Activated naive CD4-positive, alpha-beta T cell treated with anti-CD3 and anti-CD28 coated beads, Interleukin-2, amount 10 ng/mL, durations not matched to agents 7 days and 5 days (primary cell): ENCODE data around the gene PROSER1.
A peak's percentile ranks its signal among the peaks of the same experiment; 100 is the strongest.
"Not testable (repeated sequence)": the region's sequence is repeated elsewhere in the genome, so short reads cannot be mapped to it uniquely, and the experiment has no call there.

ENCODE experiments used
- CTCF ChIA-PET: fragments of 350-600 bp; sonication (Branson Sonifier 250); formaldehyde crosslinking; loops from one replicate; lab custom pipeline; 2021; ENCODE audit warnings: antibody characterized with exemption; lab: Charles Lee
- DNase-seq: peaks from one replicate; pipeline ENCODE4 v3.0.0-alpha.2; 2020
- H3K27ac Mint-ChIP-seq: one replicate; pipeline ENCODE4 v1.8.0; 2021; ENCODE audit warnings: mild to moderate bottlenecking, moderate library complexity, mixed read lengths
- H3K27me3 Mint-ChIP-seq: one replicate; pipeline ENCODE4 v1.8.0; 2021; ENCODE audit warnings: mild to moderate bottlenecking, mixed read lengths
- H3K36me3 Mint-ChIP-seq: one replicate; pipeline ENCODE4 v1.8.0; 2021; ENCODE audit warnings: mixed read lengths
- H3K4me1 Mint-ChIP-seq: one replicate; pipeline ENCODE4 v1.8.0; 2021; ENCODE audit warnings: mixed read lengths
- H3K4me3 Mint-ChIP-seq: one replicate; pipeline ENCODE4 v1.8.0; 2021; ENCODE audit warnings: mild to moderate bottlenecking, moderate library complexity, mixed read lengths
- H3K9me3 Mint-ChIP-seq: one replicate; pipeline ENCODE4 v1.8.0; 2021; ENCODE audit warnings: mixed read lengths

The PROSER1 gene

GRCh38 chr13:39037880-39038568 is at the start of gene PROSER1, which contains the start of gene NHLRC3:
TSS of gene PROSER1 (minus strand) at chr13:39038089. CDS start at chr13:39037242, 847 bp downstream.
TSS of gene NHLRC3 (plus strand) at chr13:39038456. CDS start at chr13:39038640, 184 bp downstream.
- H3K36me3 Mint-ChIP-seq: peaks cover 12% of the 10 kb centered on the region
- peak; percentile 88 for DNase-seq

GRCh38 chr13:39086251-39086945 is 48.5 kb upstream of the PROSER1 start:
- H3K4me3 Mint-ChIP-seq, CTCF ChIA-PET, H3K27ac Mint-ChIP-seq, DNase-seq, H3K27me3 Mint-ChIP-seq, H3K9me3 Mint-ChIP-seq, H3K4me1 Mint-ChIP-seq, H3K36me3 Mint-ChIP-seq: not testable (repeated sequence)

More at GRCh38 chr13:39037880-39038568, at the start of gene PROSER1, which contains the start of gene NHLRC3:
- Mint-ChIP-seq H3K27ac (peak within 1 kb of the TSS; percentile 97), H3K4me1 (peaks cover 60% of the 10 kb centered on the region), H3K27me3 (no peaks in the 10 kb centered on the region), H3K9me3 (no peaks in the 10 kb centered on the region), H3K4me3 (peak within 1 kb of the TSS; percentile 96)
- CTCF ChIA-PET: interaction anchor here (1.2 to 2.2 kb wide), 2 partner anchors 9 to 12 kb away, joined by 3 to 6 read pairs; no protein-coding TSS in a partner anchor

DNA sequence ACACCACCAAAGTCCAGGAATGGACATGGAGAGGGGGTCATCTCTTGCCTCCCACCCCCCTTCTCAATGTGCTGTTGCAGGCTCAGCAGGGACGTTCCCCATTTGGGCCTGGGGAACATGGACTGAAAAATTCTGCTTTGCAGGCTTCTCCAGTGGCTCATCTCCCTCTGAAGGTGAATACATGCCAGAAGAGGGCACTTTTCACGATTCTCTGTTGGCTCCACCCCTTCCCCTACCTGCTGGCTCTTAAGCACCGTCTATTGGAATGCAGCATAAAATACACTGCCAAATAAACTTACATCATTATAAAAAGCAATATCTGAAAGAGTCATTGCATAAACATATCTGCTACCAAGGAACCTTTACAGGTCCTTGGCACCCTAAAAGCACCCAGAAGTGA is 36.1 kb upstream of the PROSER1 start:
- Mint-ChIP-seq H3K27me3 (peaks cover 11% of the 10 kb centered on the region), H3K27ac (no peak overlapping the region), H3K36me3 (no peaks in the 10 kb centered on the region), H3K4me1 (no peaks in the 10 kb centered on the region), H3K4me3 (no peak overlapping the region), H3K9me3 (no peaks in the 10 kb centered on the region)
- DNase-seq: no peak
- CTCF ChIA-PET: no interaction called here

DNA sequence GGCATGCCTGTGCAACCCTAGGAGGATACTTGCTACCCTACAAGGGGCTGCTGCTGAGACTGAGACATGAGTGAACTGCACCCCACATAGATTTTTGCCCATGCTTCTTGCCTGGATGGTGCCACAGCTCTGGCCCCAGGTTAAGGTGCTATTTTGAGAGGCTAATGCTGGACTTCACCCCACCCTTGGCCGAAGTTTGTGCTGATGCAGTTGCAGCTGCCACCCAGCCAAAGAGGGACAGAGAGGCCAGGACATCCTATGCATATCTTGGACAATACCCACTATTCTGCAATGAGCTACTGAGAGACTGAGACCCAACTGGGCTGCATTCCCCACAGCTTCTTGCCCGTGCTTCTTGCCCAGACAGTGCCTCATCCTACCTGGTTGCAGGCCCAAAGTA is 35.0 kb upstream of the PROSER1 start:
- DNase-seq: no peak
- no peaks in the 10 kb centered on the region for H3K4me1 Mint-ChIP-seq
- CTCF ChIA-PET: no interaction called here
- no peak overlapping the region for H3K4me3 Mint-ChIP-seq
- peaks cover 11% of the 10 kb centered on the region for H3K27me3 Mint-ChIP-seq
- no peaks in the 10 kb centered on the region for H3K36me3 Mint-ChIP-seq
- no peak overlapping the region for H3K27ac Mint-ChIP-seq
- no peaks in the 10 kb centered on the region for H3K9me3 Mint-ChIP-seq

- H3K27me3 Mint-ChIP-seq: no peaks in the 10 kb centered on the region
- no peak overlapping the region for H3K27ac Mint-ChIP-seq
- DNase-seq: no peak
- H3K36me3 Mint-ChIP-seq: peaks cover 5% of the 10 kb centered on the region
- CTCF ChIA-PET: no interaction called here
- peaks cover 1% of the 10 kb centered on the region for H3K9me3 Mint-ChIP-seq
- H3K4me3 Mint-ChIP-seq: no peak overlapping the region
- H3K4me1 Mint-ChIP-seq: peaks cover 3% of the 10 kb centered on the region
These were observed 24.1 kb upstream of the PROSER1 start for GRCh38 chr13:39062004-39062403.

DNA sequence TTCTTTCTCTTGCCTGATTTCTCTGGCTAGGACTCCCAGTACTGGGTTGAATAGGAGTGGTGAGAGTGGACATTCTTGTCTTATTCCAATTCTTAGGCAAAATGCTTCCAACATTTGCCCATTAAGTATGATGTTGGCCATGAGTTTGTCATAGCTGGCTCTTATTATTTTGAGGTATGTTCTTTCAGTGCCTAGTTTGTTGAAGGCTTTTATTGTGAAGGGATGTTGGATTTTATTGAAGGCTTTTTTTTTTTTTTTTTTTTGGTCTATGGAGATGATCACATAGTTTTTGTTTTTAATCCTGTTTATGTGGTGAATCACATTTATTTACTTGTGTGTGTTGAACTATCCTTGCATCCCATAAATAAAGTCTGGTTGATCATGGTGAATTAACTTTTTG is 20.2 kb upstream of the PROSER1 start:
- peaks cover 10% of the 10 kb centered on the region for H3K36me3 Mint-ChIP-seq
- H3K9me3 Mint-ChIP-seq: peaks cover 4% of the 10 kb centered on the region
- no peak overlapping the region for H3K27ac Mint-ChIP-seq
- no peak for DNase-seq
- no peaks in the 10 kb centered on the region for H3K27me3 Mint-ChIP-seq
- peaks cover 3% of the 10 kb centered on the region for H3K4me1 Mint-ChIP-seq
- CTCF ChIA-PET: no interaction called here
- no peak overlapping the region for H3K4me3 Mint-ChIP-seq

DNA sequence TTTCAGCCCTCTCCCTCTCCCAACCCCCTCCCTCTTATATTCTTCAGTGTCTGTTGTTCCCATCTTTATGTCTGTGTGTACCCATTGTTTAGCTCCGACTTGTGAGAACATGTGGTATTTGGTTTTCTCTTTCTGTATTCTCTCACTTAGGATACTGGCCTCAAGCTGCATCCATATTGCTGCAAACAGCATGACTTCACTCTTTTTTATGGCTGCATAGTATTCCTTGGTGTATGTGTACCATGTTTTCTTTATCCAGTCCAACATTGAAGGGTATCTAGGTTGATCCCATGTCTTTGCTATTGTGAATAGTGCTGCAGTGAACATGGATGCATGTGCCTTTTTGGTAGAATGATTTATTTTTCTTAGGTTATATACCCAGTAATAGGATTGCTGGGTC is 18.1 kb upstream of the PROSER1 start:
- Mint-ChIP-seq H3K27ac (no peak overlapping the region), H3K4me3 (no peak overlapping the region), H3K36me3 (peaks cover 10% of the 10 kb centered on the region), H3K4me1 (peaks cover 3% of the 10 kb centered on the region), H3K9me3 (peaks cover 4% of the 10 kb centered on the region), H3K27me3 (no peaks in the 10 kb centered on the region)
- CTCF ChIA-PET: no interaction called here
- DNase-seq: no peak

- DNase-seq: no peak
- CTCF ChIA-PET: interaction anchor here (0.6 to 1.7 kb wide), 2 partner anchors 558 to 631 kb away, joined by 3 to 6 read pairs; no protein-coding TSS in a partner anchor
- Mint-ChIP-seq H3K36me3 (peaks cover 6% of the 10 kb centered on the region), H3K27ac (no peak overlapping the region), H3K4me1 (no peaks in the 10 kb centered on the region), H3K27me3 (no peaks in the 10 kb centered on the region), H3K4me3 (no peak overlapping the region), H3K9me3 (peaks cover 4% of the 10 kb centered on the region)
These were observed 16.2 kb upstream of the PROSER1 start for GRCh38 chr13:39054112-39054511.

GRCh38 chr13:39052944-39053343 is 15.1 kb upstream of the PROSER1 start:
- CTCF ChIA-PET: interaction anchor here (1.7 kb wide), 1 partner anchor 559 kb away, joined by 6 read pairs; no protein-coding TSS in a partner anchor
- peaks cover 13% of the 10 kb centered on the region for H3K36me3 Mint-ChIP-seq
- H3K4me1 Mint-ChIP-seq: no peaks in the 10 kb centered on the region
- H3K9me3 Mint-ChIP-seq: peaks cover 4% of the 10 kb centered on the region
- no peak for DNase-seq
- no peak overlapping the region for H3K27ac Mint-ChIP-seq
- no peak overlapping the region for H3K4me3 Mint-ChIP-seq
- H3K27me3 Mint-ChIP-seq: no peaks in the 10 kb centered on the region

DNA sequence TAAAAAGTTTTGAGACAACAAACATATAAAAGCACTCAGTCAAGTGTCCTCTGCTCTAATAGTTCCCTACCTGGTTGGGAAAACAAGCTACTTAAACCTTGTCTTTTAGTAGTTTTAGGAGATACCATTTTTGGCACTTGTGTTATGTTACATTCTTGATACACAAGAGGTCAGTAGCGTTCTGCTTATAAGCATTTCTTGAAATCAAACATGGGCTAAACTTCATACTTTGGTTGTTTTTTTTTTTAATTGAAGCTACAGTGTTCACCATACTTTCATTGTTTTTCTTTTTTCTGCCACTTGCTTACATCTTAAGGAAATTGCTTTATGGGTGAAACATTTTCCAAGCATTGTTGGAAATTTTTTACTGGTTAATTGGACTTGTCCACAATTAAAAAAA is 13.3 kb upstream of the PROSER1 start:
- H3K4me1 Mint-ChIP-seq: no peaks in the 10 kb centered on the region
- DNase-seq: no peak
- H3K27me3 Mint-ChIP-seq: no peaks in the 10 kb centered on the region
- H3K4me3 Mint-ChIP-seq: no peak overlapping the region
- H3K9me3 Mint-ChIP-seq: peaks cover 4% of the 10 kb centered on the region
- H3K36me3 Mint-ChIP-seq: peaks cover 14% of the 10 kb centered on the region
- H3K27ac Mint-ChIP-seq: no peak overlapping the region
- CTCF ChIA-PET: interaction anchor here (1.0 to 2.2 kb wide), 8 partner anchors 93 to 565 kb away, joined by 3 to 18 read pairs (median 4); partner anchors contain the start of gene LHFPL6

DNA sequence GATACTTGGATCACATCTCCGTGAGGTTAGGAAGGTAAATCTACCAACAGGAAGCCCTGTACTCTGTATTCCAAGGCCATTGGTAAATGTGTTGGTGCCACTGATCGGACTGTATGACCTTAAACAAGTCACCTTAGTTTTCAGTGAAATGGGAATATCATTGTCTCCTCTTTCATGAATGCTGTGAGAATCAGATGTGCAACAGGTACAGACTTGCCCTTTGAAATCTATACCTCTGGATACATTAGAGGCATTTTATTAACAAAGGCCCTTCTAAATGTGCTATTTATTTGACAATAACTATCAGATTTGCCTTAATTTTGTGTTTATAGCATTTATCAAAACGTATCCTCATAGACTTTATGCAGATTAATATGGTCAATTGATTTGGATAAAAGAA is 11.4 kb upstream of the PROSER1 start:
- peaks cover 18% of the 10 kb centered on the region for H3K36me3 Mint-ChIP-seq
- H3K9me3 Mint-ChIP-seq: no peaks in the 10 kb centered on the region
- H3K4me1 Mint-ChIP-seq: no peaks in the 10 kb centered on the region
- no peaks in the 10 kb centered on the region for H3K27me3 Mint-ChIP-seq
- no peak for DNase-seq
- H3K4me3 Mint-ChIP-seq: no peak overlapping the region
- CTCF ChIA-PET: no interaction called here
- H3K27ac Mint-ChIP-seq: no peak overlapping the region

- H3K27ac Mint-ChIP-seq: no peak overlapping the region
- no peaks in the 10 kb centered on the region for H3K4me1 Mint-ChIP-seq
- H3K27me3 Mint-ChIP-seq: no peaks in the 10 kb centered on the region
- H3K9me3 Mint-ChIP-seq: no peaks in the 10 kb centered on the region
- CTCF ChIA-PET: interaction anchor here (0.8 to 1.1 kb wide), 2 partner anchors 213 to 563 kb away, joined by 3 to 4 read pairs; no protein-coding TSS in a partner anchor
- H3K4me3 Mint-ChIP-seq: no peak overlapping the region
- peaks cover 21% of the 10 kb centered on the region for H3K36me3 Mint-ChIP-seq
- DNase-seq: no peak
These were observed 10.9 kb upstream of the PROSER1 start for GRCh38 chr13:39048806-39049205.

DNA sequence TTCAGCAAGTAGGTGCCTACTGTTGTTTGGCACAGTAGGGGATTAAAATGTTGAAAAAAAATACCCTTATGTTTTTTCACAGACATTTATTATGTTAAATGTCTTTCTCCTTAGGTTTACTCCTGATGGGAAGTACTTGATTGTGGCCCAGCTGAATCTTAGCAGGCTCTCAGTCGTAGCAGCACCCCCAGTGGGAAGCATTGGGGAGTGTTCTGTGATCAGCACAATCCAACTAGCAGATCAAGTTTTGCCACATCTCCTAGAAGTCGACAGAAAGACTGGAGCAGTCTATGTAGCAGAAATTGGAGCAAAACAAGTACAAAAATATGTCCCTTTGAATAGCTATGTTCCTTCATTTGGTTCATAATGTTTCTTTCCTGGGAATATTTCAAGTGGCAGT is 9.7 kb upstream of the PROSER1 start:
- H3K27ac Mint-ChIP-seq: no peak overlapping the region
- CTCF ChIA-PET: interaction anchor here (0.6 to 1.5 kb wide), 3 partner anchors 9 to 565 kb away, joined by 3 to 6 read pairs (median 4); partner anchors contain the start of genes NHLRC3 and PROSER1
- H3K9me3 Mint-ChIP-seq: no peaks in the 10 kb centered on the region
- peaks cover 24% of the 10 kb centered on the region for H3K36me3 Mint-ChIP-seq
- no peaks in the 10 kb centered on the region for H3K4me1 Mint-ChIP-seq
- H3K27me3 Mint-ChIP-seq: no peaks in the 10 kb centered on the region
- DNase-seq: no peak
- H3K4me3 Mint-ChIP-seq: no peak overlapping the region

DNA sequence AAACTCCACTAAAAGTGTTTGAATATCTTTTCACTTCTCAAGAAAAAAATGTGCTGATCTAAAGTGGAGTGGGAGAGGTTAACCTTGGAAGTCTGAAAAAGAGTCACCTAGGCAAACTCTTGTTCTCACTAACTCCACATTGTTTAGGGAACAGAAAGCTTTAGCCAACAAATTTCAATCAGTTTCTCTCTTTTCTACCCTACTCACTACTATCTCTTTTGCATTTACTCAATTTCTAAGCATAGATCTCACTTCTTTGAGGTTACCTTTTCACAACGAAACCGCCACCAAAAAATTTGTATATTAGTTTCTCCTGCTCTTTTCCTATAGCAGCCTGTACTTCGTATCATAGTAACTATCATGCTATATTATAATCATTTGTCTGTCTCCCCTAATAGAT is 6.6 kb upstream of the PROSER1 start:
- H3K36me3 Mint-ChIP-seq: peaks cover 30% of the 10 kb centered on the region
- CTCF ChIA-PET: no interaction called here
- no peak overlapping the region for H3K4me3 Mint-ChIP-seq
- no peaks in the 10 kb centered on the region for H3K9me3 Mint-ChIP-seq
- H3K27me3 Mint-ChIP-seq: no peaks in the 10 kb centered on the region
- DNase-seq: no peak
- H3K27ac Mint-ChIP-seq: no peak overlapping the region
- peaks cover 17% of the 10 kb centered on the region for H3K4me1 Mint-ChIP-seq
